ENCODE data around the gene XPO6.

The XPO6 gene

GRCh38 chr16:28136751-28137434 lies 74.9 kb downstream of the XPO6 start:
- TF ChIP-seq MYC (IDR thresholded peaks at IDR 0.05; ENCODE audit: low read depth, low read length) (no peak), MAX (IDR thresholded peaks at IDR 0.05; ENCODE audit: low read depth, low read length) (no peak), POLR2A (IDR thresholded peaks at IDR 0.05; ENCODE audit: extremely low read depth, insufficient read length) (no peak)
- TF ChIP-seq, protein P1, sequence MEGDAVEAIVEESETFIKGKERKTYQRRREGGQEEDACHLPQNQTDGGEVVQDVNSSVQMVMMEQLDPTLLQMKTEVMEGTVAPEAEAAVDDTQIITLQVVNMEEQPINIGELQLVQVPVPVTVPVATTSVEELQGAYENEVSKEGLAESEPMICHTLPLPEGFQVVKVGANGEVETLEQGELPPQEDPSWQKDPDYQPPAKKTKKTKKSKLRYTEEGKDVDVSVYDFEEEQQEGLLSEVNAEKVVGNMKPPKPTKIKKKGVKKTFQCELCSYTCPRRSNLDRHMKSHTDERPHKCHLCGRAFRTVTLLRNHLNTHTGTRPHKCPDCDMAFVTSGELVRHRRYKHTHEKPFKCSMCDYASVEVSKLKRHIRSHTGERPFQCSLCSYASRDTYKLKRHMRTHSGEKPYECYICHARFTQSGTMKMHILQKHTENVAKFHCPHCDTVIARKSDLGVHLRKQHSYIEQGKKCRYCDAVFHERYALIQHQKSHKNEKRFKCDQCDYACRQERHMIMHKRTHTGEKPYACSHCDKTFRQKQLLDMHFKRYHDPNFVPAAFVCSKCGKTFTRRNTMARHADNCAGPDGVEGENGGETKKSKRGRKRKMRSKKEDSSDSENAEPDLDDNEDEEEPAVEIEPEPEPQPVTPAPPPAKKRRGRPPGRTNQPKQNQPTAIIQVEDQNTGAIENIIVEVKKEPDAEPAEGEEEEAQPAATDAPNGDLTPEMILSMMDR (IDR thresholded peaks at IDR 0.05; ENCODE audit: low read depth, low read length): no peak
- no peak overlapping the region for H3K4me3 ChIP-seq (ENCODE audit: low read depth, low read length)

GRCh38 chr16:28133666-28134065 lies 78.1 kb downstream of the XPO6 start:
- no peak for DNase-seq (ENCODE audit: low read depth)
- TF ChIP-seq MAX (IDR thresholded peaks at IDR 0.05; ENCODE audit: low read depth, low read length): no peak
- TF ChIP-seq MYC (IDR thresholded peaks at IDR 0.05; ENCODE audit: low read depth, low read length): no peak
- TF ChIP-seq, protein P1 (IDR thresholded peaks at IDR 0.05; ENCODE audit: low read depth, low read length): no peak
- no peak for TF ChIP-seq POLR2A (IDR thresholded peaks at IDR 0.05; ENCODE audit: extremely low read depth, insufficient read length)

More at GRCh38 chr16:28136751-28137434, 74.9 kb downstream of the XPO6 start:
- DNase-seq (ENCODE audit: low read depth): no peak

DNA sequence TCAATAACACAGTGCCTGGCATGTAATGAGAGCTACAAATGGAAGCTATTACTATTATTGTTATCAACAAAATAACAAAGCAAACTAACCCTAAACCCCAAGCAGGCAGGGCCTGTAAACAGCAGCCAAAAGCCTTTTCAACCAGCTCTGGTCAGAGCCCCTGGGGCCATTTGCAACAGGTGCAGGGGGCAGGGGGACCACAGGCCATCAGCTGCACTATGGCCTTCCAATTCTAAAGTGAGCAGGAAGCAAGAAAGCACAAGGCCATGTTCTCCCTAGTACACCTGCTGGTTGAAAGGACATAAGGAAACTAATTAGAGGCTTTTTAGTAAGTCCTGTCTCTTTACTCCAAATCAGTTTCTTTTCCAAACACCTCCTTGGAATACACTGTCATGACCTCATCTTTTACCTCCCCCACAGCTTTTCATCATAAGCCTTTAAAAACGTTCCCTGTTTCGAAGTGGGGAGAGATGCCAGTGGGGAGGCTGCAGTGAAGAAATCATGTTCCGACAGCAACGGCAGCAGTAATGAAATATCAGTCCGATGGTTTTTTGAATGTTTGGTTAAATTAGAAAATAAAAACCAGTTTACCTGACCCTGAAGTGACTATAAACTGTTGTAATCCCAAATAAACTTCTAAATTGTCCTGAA lies 79.9 kb downstream of the XPO6 start:
- no peak for DNase-seq (ENCODE audit: low read depth)
- TF ChIP-seq MYC (IDR thresholded peaks at IDR 0.05; ENCODE audit: low read depth, low read length): no peak

More at GRCh38 chr16:28133666-28134065, 78.1 kb downstream of the XPO6 start:
- no peak overlapping the region for H3K4me3 ChIP-seq (ENCODE audit: low read depth, low read length)

GRCh38 chr16:28131181-28131580 lies 80.6 kb downstream of the XPO6 start:
- H3K4me3 ChIP-seq (ENCODE audit: low read depth, low read length): no peak overlapping the region
- TF ChIP-seq MYC (IDR thresholded peaks at IDR 0.05; ENCODE audit: low read depth, low read length) (no peak), MAX (IDR thresholded peaks at IDR 0.05; ENCODE audit: low read depth, low read length) (no peak), POLR2A (IDR thresholded peaks at IDR 0.05; ENCODE audit: extremely low read depth, insufficient read length) (no peak)
- TF ChIP-seq, protein P1 (IDR thresholded peaks at IDR 0.05; ENCODE audit: low read depth, low read length): no peak
- no peak for DNase-seq (ENCODE audit: low read depth)

More for the DNA sequence above, 79.9 kb downstream of the XPO6 start:
- H3K4me3 ChIP-seq (ENCODE audit: low read depth, low read length): no peak overlapping the region

GRCh38 chr16:28130099-28131088 lies 81.4 kb downstream of the XPO6 start:
- no peak overlapping the region for H3K4me3 ChIP-seq (ENCODE audit: low read depth, low read length)
- DNase-seq (ENCODE audit: low read depth): no peak
- TF ChIP-seq MAX (IDR thresholded peaks at IDR 0.05; ENCODE audit: low read depth, low read length): no peak
- TF ChIP-seq POLR2A (IDR thresholded peaks at IDR 0.05; ENCODE audit: extremely low read depth, insufficient read length): no peak
- TF ChIP-seq MYC (IDR thresholded peaks at IDR 0.05; ENCODE audit: low read depth, low read length): no peak
- TF ChIP-seq, protein P1 (IDR thresholded peaks at IDR 0.05; ENCODE audit: low read depth, low read length): no peak
